ENCODE measurements around the gene NDFIP2.

DNA sequence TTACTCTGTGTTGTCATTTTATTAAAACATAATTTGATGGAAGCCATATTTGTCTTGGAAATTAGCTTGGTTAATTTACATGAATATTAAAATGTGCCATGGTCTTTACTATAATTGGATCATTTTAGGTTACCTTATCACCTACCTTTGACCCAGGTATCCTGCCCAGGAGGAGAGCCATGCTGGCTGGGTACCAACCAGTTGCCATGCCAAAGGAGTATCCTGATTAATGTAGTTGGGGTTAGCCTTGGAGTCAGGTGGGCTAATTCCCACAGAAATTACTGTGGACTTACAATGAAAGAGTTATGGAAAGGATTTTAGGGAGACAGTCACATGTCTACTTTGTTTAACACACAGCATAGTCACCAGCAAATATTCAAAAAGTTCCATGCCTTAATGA, 32.0 kb downstream of the NDFIP2 start:
- TF ChIP-seq MYC (IDR thresholded peaks at IDR 0.05; ENCODE audit: low read depth, low read length) (no peak), JUN (IDR thresholded peaks at IDR 0.05; ENCODE audit: borderline replicate concordance, insufficient read depth, insufficient read length, low read depth) (no peak), EZH2 (IDR thresholded peaks at IDR 0.05; ENCODE audit: borderline replicate concordance, low read depth, low read length, severe bottlenecking) (no peak), POLR2A (IDR thresholded peaks at IDR 0.05; ENCODE audit: low read depth, low read length) (no peak), POLR2AphosphoS5 (IDR thresholded peaks at IDR 0.05; ENCODE audit: insufficient read depth, low read depth, low read length) (no peak)
- TF ChIP-seq, protein P1, sequence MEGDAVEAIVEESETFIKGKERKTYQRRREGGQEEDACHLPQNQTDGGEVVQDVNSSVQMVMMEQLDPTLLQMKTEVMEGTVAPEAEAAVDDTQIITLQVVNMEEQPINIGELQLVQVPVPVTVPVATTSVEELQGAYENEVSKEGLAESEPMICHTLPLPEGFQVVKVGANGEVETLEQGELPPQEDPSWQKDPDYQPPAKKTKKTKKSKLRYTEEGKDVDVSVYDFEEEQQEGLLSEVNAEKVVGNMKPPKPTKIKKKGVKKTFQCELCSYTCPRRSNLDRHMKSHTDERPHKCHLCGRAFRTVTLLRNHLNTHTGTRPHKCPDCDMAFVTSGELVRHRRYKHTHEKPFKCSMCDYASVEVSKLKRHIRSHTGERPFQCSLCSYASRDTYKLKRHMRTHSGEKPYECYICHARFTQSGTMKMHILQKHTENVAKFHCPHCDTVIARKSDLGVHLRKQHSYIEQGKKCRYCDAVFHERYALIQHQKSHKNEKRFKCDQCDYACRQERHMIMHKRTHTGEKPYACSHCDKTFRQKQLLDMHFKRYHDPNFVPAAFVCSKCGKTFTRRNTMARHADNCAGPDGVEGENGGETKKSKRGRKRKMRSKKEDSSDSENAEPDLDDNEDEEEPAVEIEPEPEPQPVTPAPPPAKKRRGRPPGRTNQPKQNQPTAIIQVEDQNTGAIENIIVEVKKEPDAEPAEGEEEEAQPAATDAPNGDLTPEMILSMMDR (IDR thresholded peaks at IDR 0.05; ENCODE audit: extremely low read depth in 1 of 2, insufficient read depth in 1 of 2, low read depth in 1 of 2, low read length in 2 of 2) = no peak
- TF ChIP-seq, protein P2, sequence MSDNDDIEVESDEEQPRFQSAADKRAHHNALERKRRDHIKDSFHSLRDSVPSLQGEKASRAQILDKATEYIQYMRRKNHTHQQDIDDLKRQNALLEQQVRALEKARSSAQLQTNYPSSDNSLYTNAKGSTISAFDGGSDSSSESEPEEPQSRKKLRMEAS (IDR thresholded peaks at IDR 0.05; ENCODE audit: insufficient read depth, insufficient read length) = no peak

All from endothelial cell of umbilical vein (primary cell).